NK-92 treated with Interleukin-12 subunit alpha and Interleukin-12 subunit beta, amount 100 ng/mL, for 24 hours (cell line): ENCODE measurements around the gene AGBL3.

Experiments
- DNase-seq: peaks from one replicate; lab custom pipeline; 2025; lab: John Stamatoyannopoulos, UW

Gene AGBL3

DNA sequence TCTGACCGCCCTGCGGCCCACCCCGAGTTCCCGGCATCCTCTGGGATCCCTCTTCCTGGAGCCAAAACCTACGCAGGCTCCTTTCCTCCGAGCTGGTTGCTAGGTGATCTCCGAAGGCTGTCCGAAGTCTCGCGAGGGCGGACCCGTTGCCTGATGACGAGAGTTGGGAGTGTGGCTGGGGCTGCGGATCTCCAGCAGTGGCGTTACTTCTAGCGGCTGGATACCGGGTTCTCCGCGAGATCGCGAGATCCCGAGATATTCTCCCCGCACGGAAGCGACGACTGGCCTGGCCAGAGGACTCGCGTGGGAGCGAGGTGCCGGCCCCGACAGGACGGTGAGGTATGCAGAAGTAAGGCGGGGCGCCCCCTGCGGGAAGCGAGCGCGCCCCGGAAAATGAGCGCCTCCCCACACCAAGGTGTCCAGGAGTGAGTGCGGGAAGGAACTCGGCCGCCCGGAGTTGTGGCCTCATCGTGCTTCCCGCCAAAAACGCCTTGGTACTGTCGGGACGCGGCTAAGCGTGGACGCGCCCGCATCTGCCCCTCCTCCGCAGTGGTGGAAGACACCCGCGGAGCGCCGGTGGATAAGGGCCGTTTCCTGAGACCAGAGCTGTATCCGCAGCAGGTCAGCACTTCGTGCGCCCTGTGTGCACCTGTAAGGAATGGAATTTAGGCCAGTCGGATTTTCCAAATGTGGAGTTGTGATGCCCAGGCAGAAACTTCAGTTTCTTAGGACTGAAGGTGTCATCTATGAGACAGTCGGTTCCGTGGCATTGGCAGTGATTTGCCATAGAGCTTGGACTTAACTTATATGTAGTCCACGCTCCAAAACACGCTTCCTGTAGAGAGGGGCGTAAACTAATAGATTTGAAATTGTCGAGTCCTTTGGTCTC, at the start of gene AGBL3:
TSS of gene AGBL3 (plus strand) at position 146 of the 889 bp plus-strand sequence. CDS start 1,426 bp downstream, outside the sequence.
- peak; percentile 87 for DNase-seq

DNA sequence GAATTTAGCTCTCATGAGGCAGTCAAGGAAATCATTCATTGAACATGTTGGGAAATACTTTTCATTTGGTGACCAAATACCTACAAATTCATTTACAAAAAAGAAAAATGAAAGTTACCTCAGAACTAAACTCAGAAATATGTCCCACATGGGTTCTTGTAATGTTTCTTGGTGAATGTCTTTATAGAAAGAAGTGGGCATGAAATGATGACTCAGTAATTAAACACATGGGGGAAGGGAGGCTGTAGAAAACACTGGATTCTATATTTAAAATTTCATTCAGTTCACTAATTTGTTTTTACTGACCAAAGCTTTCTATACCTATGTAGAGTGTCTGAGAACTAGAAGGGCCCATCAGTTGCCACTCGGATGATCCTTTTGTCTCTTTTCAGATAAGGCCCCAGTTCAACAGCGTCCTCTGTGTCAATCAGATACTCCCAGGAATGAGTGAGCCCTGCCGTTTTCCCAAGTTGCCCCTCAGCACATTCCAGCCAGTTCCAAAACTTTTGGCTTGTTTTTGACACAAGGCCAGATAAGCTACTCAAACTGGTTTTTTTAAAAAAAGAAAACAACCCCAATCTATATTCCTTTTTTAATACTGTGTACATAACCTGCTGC, 49.3 kb upstream of the AGBL3 start:
- no peak for DNase-seq

- no peak for DNase-seq
These were observed 48.2 kb upstream of the AGBL3 start for GRCh38 chr7:134938141-134938540.

DNA sequence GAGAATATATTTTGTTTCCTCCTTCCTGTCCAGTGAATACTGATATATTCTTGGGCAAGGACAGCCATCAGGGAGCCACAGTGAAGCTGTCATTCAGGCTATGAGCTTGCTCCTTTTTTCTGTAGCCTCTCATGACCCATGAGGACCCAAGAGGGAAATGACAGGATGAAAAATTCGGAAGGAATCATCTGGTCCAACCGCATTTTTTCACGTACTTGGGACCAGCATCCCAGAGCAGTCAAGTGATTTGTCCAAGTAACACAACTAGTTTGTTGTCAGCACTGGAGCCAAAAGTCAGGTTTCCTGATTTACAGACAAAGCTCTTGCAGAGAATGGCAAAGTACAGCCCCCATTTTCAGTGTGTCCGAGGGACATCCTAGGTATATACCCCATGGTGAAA, 47.2 kb upstream of the AGBL3 start:
- DNase-seq, result no peak

DNA sequence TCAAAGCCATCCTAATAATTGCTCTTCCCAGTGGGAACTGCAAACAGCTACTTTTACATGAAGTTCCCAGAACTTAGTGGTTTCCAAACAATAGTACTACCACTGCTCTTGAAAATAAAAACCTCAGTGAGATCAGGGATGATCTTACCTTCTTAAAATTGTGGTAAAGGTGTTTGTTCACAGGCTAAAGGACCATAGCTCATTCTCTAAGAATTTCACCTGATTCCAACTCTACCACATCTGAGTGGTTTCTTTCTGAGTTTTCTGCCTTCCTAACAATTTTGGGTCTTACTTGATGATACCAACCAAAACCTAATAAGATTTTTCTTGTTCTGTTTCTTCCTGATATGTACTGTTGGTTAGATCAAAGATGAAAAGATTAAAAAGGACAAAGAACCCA, 45.6 kb upstream of the AGBL3 start:
- DNase-seq, result no peak

- no peak for DNase-seq
These were observed 45.0 kb upstream of the AGBL3 start for GRCh38 chr7:134941185-134941900.

GRCh38 chr7:134941952-134942351, 44.4 kb upstream of the AGBL3 start:
- no peak for DNase-seq

GRCh38 chr7:134942690-134943466, 43.4 kb upstream of the AGBL3 start:
- DNase-seq, result no peak

- DNase-seq, result no peak
These were observed 42.4 kb upstream of the AGBL3 start for GRCh38 chr7:134943785-134944400.

- DNase-seq, result no peak
These were observed 40.6 kb upstream of the AGBL3 start for GRCh38 chr7:134945691-134946090.

GRCh38 chr7:134946260-134946659, 40.0 kb upstream of the AGBL3 start:
- DNase-seq, result no peak

DNA sequence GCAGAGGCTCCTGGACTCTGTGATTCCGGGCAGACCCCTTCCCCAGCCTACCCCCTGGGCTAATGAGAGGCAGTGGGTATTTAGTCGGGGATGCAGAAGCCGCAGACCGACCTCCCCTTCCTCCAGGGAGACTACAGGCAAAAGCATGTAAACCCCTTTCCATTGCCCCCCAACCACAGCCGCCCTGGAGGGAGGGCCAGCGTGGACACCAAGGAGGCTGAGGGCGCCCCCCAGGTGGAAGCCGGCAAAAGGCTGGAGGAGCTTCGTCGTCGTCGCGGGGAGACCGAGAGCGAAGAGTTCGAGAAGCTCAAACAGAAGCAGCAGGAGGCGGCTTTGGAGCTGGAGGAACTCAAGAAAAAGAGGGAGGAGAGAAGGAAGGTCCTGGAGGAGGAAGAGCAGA, 39.0 kb upstream of the AGBL3 start:
- no peak for DNase-seq

GRCh38 chr7:134947831-134948230, 38.5 kb upstream of the AGBL3 start:
- no peak for DNase-seq

DNA sequence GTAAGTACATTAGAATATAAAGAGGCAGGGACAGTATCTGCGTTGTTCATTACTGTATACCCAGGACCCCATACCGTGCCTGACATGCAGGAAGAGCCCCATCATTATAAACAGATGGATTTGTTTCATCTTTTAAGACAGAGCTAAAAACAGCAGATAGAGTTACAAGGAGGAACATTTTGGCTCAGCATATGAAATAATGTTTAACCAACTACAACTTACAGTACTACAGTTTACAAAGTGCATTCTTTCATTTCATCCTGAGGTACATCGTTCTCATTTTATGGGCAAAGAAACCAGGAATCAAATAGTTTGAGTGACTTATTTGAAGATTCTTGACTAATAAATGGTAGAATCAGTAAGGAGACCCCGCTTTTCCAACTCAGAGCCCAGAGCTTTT, 38.1 kb upstream of the AGBL3 start:
- DNase-seq, result no peak

DNA sequence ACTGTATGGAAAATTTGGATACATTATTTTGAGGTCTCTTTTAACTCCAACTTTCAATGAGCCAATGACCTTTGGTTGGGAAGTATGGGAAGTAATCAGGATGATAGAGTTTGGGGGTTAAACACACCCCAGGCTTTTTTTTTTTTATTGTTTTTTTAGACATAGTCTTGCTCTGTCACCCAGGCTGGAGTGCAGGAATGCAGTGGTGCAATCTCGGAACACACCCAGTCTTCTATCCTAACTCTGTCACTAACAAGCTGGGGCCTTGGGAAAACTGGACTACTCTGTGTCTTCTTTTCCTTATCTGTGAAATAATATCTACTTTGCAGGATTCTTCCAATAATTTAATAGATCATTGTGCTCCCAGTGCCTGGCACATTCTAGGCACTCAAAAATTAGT, 37.6 kb upstream of the AGBL3 start:
- no peak for DNase-seq

GRCh38 chr7:134949171-134949570, 37.1 kb upstream of the AGBL3 start:
- DNase-seq, result no peak

- no peak for DNase-seq
These were observed 31.9 kb upstream of the AGBL3 start for GRCh38 chr7:134954197-134955082.

- no peak for DNase-seq
These were observed 29.3 kb upstream of the AGBL3 start for GRCh38 chr7:134957005-134957404.

GRCh38 chr7:134959810-134960209, 26.5 kb upstream of the AGBL3 start:
- no peak for DNase-seq

DNA sequence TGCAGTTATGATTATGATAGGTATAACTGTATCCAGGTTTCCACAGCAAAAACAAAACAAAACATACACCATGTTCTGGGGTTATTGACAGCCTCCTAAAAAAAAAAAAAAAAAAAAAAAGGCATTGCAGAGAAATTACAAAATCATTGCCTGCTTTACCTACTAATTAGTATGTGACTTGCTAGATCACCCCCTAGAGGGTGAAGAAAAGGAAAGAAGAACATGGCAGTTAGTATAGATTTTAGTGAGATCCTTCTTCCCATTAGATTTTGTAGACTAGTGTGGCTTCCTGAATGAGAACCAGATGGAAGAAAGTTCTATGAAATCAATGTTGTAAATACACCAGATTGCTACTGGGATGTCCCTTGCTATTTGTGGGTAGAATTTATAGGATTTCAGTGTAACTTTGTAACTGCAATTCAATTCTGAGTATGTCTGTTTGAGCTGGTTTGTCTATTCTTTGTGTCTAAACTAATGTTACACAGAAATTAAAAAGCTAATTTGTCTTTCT, 24.0 kb upstream of the AGBL3 start:
- DNase-seq, result no peak
